ENCODE data around the gene PACS1. TPM values are rescaled to one million over a fixed set of nuclear protein-coding genes. Genes with fewer than 3 reads are reported as not detected.
A peak's percentile ranks its signal among the peaks of the same experiment; 100 is the strongest.

Gene PACS1
- total RNA-seq, 1 experiment from 2014 or later, result 91.8 TPM

GRCh38 chr11:66224226-66224855 is 154.3 kb downstream of the PACS1 start:
- CTCF ChIA-PET, result interaction anchor here (0.6 kb wide), 2 partner anchors 30 to 41 kb away, joined by 6 to 12 read pairs; no protein-coding TSS in a partner anchor
- no TSS peak for BruUV-seq (replicated peaks)
- intact Hi-C loops (cut with micrococcal nuclease; ENCODE audit: unreplicated experiment), result no loop called here

GRCh38 chr11:66225066-66225465 is 155.0 kb downstream of the PACS1 start:
- ATAC-seq, result no peak

More at GRCh38 chr11:66224226-66224855, 154.3 kb downstream of the PACS1 start:
- Histone ChIP-seq H3K4me1 (ENCODE audit: control insufficient read depth, insufficient read depth, low read length) (peaks cover 4% of the 10 kb centered on the region; the same call in 1 of the 2 replicates), H3K4me3 (ENCODE audit: low read depth in 2 of 2, low read length in 2 of 2) (no peak overlapping the region), H3K36me3 (ENCODE audit: control insufficient read depth, insufficient read depth, low read length) (peaks cover 6% of the 10 kb centered on the region; the same call in 1 of the 2 replicates), H3K27ac (ENCODE audit: low read length) (no peak overlapping the region), H3K9me3 (ENCODE audit: control insufficient read depth, insufficient read depth, low read depth, low read length) (no peaks in the 10 kb centered on the region), H3K27me3 (ENCODE audit: control insufficient read depth, insufficient read depth, low read length) (no peaks in the 10 kb centered on the region)
- in situ Hi-C loops (cut with HindIII; ENCODE audit: low pct_unique_long_range_greater_than_20kb, low sequenced_read_pairs), result no loop called here
- POLR2A ChIA-PET, result no interaction called here
- DNase-seq (ENCODE audit: low read depth, low spot score), result no peak
- ATAC-seq, result no peak
- TF ChIP-seq REST (IDR thresholded peaks at IDR 0.05; ENCODE audit: insufficient read depth in 1 of 2, low read depth in 2 of 2, low read length in 1 of 2) (no peak), POLR2AphosphoS5 (IDR thresholded peaks at IDR 0.05; ENCODE audit: low read depth, low read length) (no peak), CTCF (IDR thresholded peaks at IDR 0.05) (no peak), TCF7L2 (IDR thresholded peaks at IDR 0.05; ENCODE audit: low read depth, low read length) (no peak), SIN3A (IDR thresholded peaks at IDR 0.05; ENCODE audit: borderline replicate concordance, insufficient read depth, low read depth, low read length) (no peak)

More at GRCh38 chr11:66225066-66225465, 155.0 kb downstream of the PACS1 start:
- Histone ChIP-seq H3K27ac (ENCODE audit: low read length) (no peak overlapping the region), H3K27me3 (ENCODE audit: control insufficient read depth, insufficient read depth, low read length) (no peaks in the 10 kb centered on the region), H3K36me3 (ENCODE audit: control insufficient read depth, insufficient read depth, low read length) (peaks cover 6% of the 10 kb centered on the region; the same call in 1 of the 2 replicates), H3K4me1 (ENCODE audit: control insufficient read depth, insufficient read depth, low read length) (peaks cover 4% of the 10 kb centered on the region; the same call in 1 of the 2 replicates), H3K9me3 (ENCODE audit: control insufficient read depth, insufficient read depth, low read depth, low read length) (no peaks in the 10 kb centered on the region), H3K4me3 (ENCODE audit: low read depth in 2 of 2, low read length in 2 of 2) (no peak overlapping the region)
- in situ Hi-C loops (cut with HindIII; ENCODE audit: low pct_unique_long_range_greater_than_20kb, low sequenced_read_pairs), result no loop called here
- CTCF ChIA-PET, result no interaction called here
- DNase-seq (ENCODE audit: low read depth, low spot score), result no peak
- POLR2A ChIA-PET, result no interaction called here
- intact Hi-C loops (cut with micrococcal nuclease; ENCODE audit: unreplicated experiment), result no loop called here
- TSS peak; percentile 6 for BruUV-seq (replicated peaks)
- TF ChIP-seq CTCF (IDR thresholded peaks at IDR 0.05) (no peak), SIN3A (IDR thresholded peaks at IDR 0.05; ENCODE audit: borderline replicate concordance, insufficient read depth, low read depth, low read length) (no peak), POLR2AphosphoS5 (IDR thresholded peaks at IDR 0.05; ENCODE audit: low read depth, low read length) (no peak), REST (IDR thresholded peaks at IDR 0.05; ENCODE audit: insufficient read depth in 1 of 2, low read depth in 2 of 2, low read length in 1 of 2) (no peak)

Data from Panc1 (cell line).